Measurements from ENCODE around the gene CLEC4F.

The CLEC4F gene

GRCh38 chr2:70834881-70835280 is 14.5 kb upstream of the CLEC4F start:
- Histone ChIP-seq H3K36me3 (ENCODE audit: control insufficient read depth, low read depth, low read length) (no peaks in the 10 kb centered on the region), H3K9me3 (ENCODE audit: control insufficient read depth, low read depth, low read length) (no peaks in the 10 kb centered on the region), H3K4me3 (ENCODE audit: low read length) (no peak overlapping the region), H3K9ac (ENCODE audit: low read length) (no peak overlapping the region), H3K4me1 (ENCODE audit: control insufficient read depth, low read depth, low read length) (no peaks in the 10 kb centered on the region), H3K27me3 (ENCODE audit: control insufficient read depth, insufficient read depth, low read length) (no peaks in the 10 kb centered on the region), H3K27ac (ENCODE audit: low read length) (no peak overlapping the region)

- H3K4me3 ChIP-seq (ENCODE audit: low read length): no peak overlapping the region
- no peaks in the 10 kb centered on the region for H3K4me1 ChIP-seq (ENCODE audit: control insufficient read depth, low read depth, low read length)
- H3K36me3 ChIP-seq (ENCODE audit: control insufficient read depth, low read depth, low read length): no peaks in the 10 kb centered on the region
- H3K27ac ChIP-seq (ENCODE audit: low read length): no peak overlapping the region
- no peak overlapping the region for H3K9ac ChIP-seq (ENCODE audit: low read length)
- H3K9me3 ChIP-seq (ENCODE audit: control insufficient read depth, low read depth, low read length): no peaks in the 10 kb centered on the region
- H3K27me3 ChIP-seq (ENCODE audit: control insufficient read depth, insufficient read depth, low read length): no peaks in the 10 kb centered on the region
Observed at GRCh38 chr2:70834106-70834505, 13.7 kb upstream of the CLEC4F start.

GRCh38 chr2:70833246-70833645 is 12.8 kb upstream of the CLEC4F start:
- Histone ChIP-seq H3K36me3 (ENCODE audit: control insufficient read depth, low read depth, low read length) (no peaks in the 10 kb centered on the region), H3K27me3 (ENCODE audit: control insufficient read depth, insufficient read depth, low read length) (no peaks in the 10 kb centered on the region), H3K4me1 (ENCODE audit: control insufficient read depth, low read depth, low read length) (peaks cover 2% of the 10 kb centered on the region), H3K4me3 (ENCODE audit: low read length) (no peak overlapping the region), H3K9ac (ENCODE audit: low read length) (no peak overlapping the region), H3K9me3 (ENCODE audit: control insufficient read depth, low read depth, low read length) (no peaks in the 10 kb centered on the region), H3K27ac (ENCODE audit: low read length) (no peak overlapping the region)

- Histone ChIP-seq H3K4me1 (ENCODE audit: control insufficient read depth, low read depth, low read length) (peaks cover 7% of the 10 kb centered on the region), H3K4me3 (ENCODE audit: low read length) (no peak overlapping the region), H3K36me3 (ENCODE audit: control insufficient read depth, low read depth, low read length) (no peaks in the 10 kb centered on the region), H3K9me3 (ENCODE audit: control insufficient read depth, low read depth, low read length) (no peaks in the 10 kb centered on the region), H3K9ac (ENCODE audit: low read length) (no peak overlapping the region), H3K27me3 (ENCODE audit: control insufficient read depth, insufficient read depth, low read length) (no peaks in the 10 kb centered on the region), H3K27ac (ENCODE audit: low read length) (no peak overlapping the region)
Observed at GRCh38 chr2:70832386-70832785, 12.0 kb upstream of the CLEC4F start.

GRCh38 chr2:70831861-70832260 is 11.5 kb upstream of the CLEC4F start:
- H3K36me3 ChIP-seq (ENCODE audit: control insufficient read depth, low read depth, low read length): no peaks in the 10 kb centered on the region
- H3K4me1 ChIP-seq (ENCODE audit: control insufficient read depth, low read depth, low read length): peaks cover 7% of the 10 kb centered on the region
- no peaks in the 10 kb centered on the region for H3K27me3 ChIP-seq (ENCODE audit: control insufficient read depth, insufficient read depth, low read length)
- H3K4me3 ChIP-seq (ENCODE audit: low read length): no peak overlapping the region
- no peak overlapping the region for H3K27ac ChIP-seq (ENCODE audit: low read length)
- no peak overlapping the region for H3K9ac ChIP-seq (ENCODE audit: low read length)
- H3K9me3 ChIP-seq (ENCODE audit: control insufficient read depth, low read depth, low read length): no peaks in the 10 kb centered on the region

- Histone ChIP-seq H3K27ac (ENCODE audit: low read length) (no peak overlapping the region), H3K9ac (ENCODE audit: low read length) (no peak overlapping the region), H3K4me3 (ENCODE audit: low read length) (no peak overlapping the region), H3K9me3 (ENCODE audit: control insufficient read depth, low read depth, low read length) (no peaks in the 10 kb centered on the region), H3K27me3 (ENCODE audit: control insufficient read depth, insufficient read depth, low read length) (no peaks in the 10 kb centered on the region), H3K4me1 (ENCODE audit: control insufficient read depth, low read depth, low read length) (peaks cover 7% of the 10 kb centered on the region), H3K36me3 (ENCODE audit: control insufficient read depth, low read depth, low read length) (no peaks in the 10 kb centered on the region)
Observed at GRCh38 chr2:70830366-70830765, 10.0 kb upstream of the CLEC4F start.

- Histone ChIP-seq H3K9me3 (ENCODE audit: control insufficient read depth, low read depth, low read length) (no peaks in the 10 kb centered on the region), H3K36me3 (ENCODE audit: control insufficient read depth, low read depth, low read length) (no peaks in the 10 kb centered on the region), H3K9ac (ENCODE audit: low read length) (no peak overlapping the region), H3K4me1 (ENCODE audit: control insufficient read depth, low read depth, low read length) (peaks cover 7% of the 10 kb centered on the region), H3K27ac (ENCODE audit: low read length) (no peak overlapping the region), H3K4me3 (ENCODE audit: low read length) (no peak overlapping the region), H3K27me3 (ENCODE audit: control insufficient read depth, insufficient read depth, low read length) (no peaks in the 10 kb centered on the region)
Observed at GRCh38 chr2:70829916-70830315, 9.5 kb upstream of the CLEC4F start.

GRCh38 chr2:70828914-70829824 is 8.8 kb upstream of the CLEC4F start:
- H3K27ac ChIP-seq (ENCODE audit: low read length): no peak overlapping the region
- H3K9ac ChIP-seq (ENCODE audit: low read length): no peak overlapping the region
- no peaks in the 10 kb centered on the region for H3K36me3 ChIP-seq (ENCODE audit: control insufficient read depth, low read depth, low read length)
- H3K9me3 ChIP-seq (ENCODE audit: control insufficient read depth, low read depth, low read length): no peaks in the 10 kb centered on the region
- no peaks in the 10 kb centered on the region for H3K27me3 ChIP-seq (ENCODE audit: control insufficient read depth, insufficient read depth, low read length)
- no peak overlapping the region for H3K4me3 ChIP-seq (ENCODE audit: low read length)
- peaks cover 7% of the 10 kb centered on the region for H3K4me1 ChIP-seq (ENCODE audit: control insufficient read depth, low read depth, low read length)

GRCh38 chr2:70828115-70828514 is 7.7 kb upstream of the CLEC4F start:
- no peak overlapping the region for H3K27ac ChIP-seq (ENCODE audit: low read length)
- no peaks in the 10 kb centered on the region for H3K36me3 ChIP-seq (ENCODE audit: control insufficient read depth, low read depth, low read length)
- H3K9ac ChIP-seq (ENCODE audit: low read length): no peak overlapping the region
- H3K27me3 ChIP-seq (ENCODE audit: control insufficient read depth, insufficient read depth, low read length): no peaks in the 10 kb centered on the region
- H3K4me1 ChIP-seq (ENCODE audit: control insufficient read depth, low read depth, low read length): peaks cover 7% of the 10 kb centered on the region
- no peaks in the 10 kb centered on the region for H3K9me3 ChIP-seq (ENCODE audit: control insufficient read depth, low read depth, low read length)
- no peak overlapping the region for H3K4me3 ChIP-seq (ENCODE audit: low read length)

- peaks cover 7% of the 10 kb centered on the region for H3K4me1 ChIP-seq (ENCODE audit: control insufficient read depth, low read depth, low read length)
- no peak overlapping the region for H3K4me3 ChIP-seq (ENCODE audit: low read length)
- H3K9me3 ChIP-seq (ENCODE audit: control insufficient read depth, low read depth, low read length): no peaks in the 10 kb centered on the region
- no peaks in the 10 kb centered on the region for H3K36me3 ChIP-seq (ENCODE audit: control insufficient read depth, low read depth, low read length)
- H3K27ac ChIP-seq (ENCODE audit: low read length): no peak overlapping the region
- no peak overlapping the region for H3K9ac ChIP-seq (ENCODE audit: low read length)
- no peaks in the 10 kb centered on the region for H3K27me3 ChIP-seq (ENCODE audit: control insufficient read depth, insufficient read depth, low read length)
Observed at GRCh38 chr2:70827388-70827787, 7.0 kb upstream of the CLEC4F start.

- H3K27me3 ChIP-seq (ENCODE audit: control insufficient read depth, insufficient read depth, low read length): no peaks in the 10 kb centered on the region
- no peak overlapping the region for H3K4me3 ChIP-seq (ENCODE audit: low read length)
- H3K36me3 ChIP-seq (ENCODE audit: control insufficient read depth, low read depth, low read length): no peaks in the 10 kb centered on the region
- H3K9me3 ChIP-seq (ENCODE audit: control insufficient read depth, low read depth, low read length): no peaks in the 10 kb centered on the region
- no peak overlapping the region for H3K9ac ChIP-seq (ENCODE audit: low read length)
- H3K27ac ChIP-seq (ENCODE audit: low read length): no peak overlapping the region
- peaks cover 7% of the 10 kb centered on the region for H3K4me1 ChIP-seq (ENCODE audit: control insufficient read depth, low read depth, low read length)
Observed at GRCh38 chr2:70826696-70827350, 6.4 kb upstream of the CLEC4F start.

- Histone ChIP-seq H3K9ac (ENCODE audit: low read length) (no peak overlapping the region), H3K36me3 (ENCODE audit: control insufficient read depth, low read depth, low read length) (no peaks in the 10 kb centered on the region)
Observed at GRCh38 chr2:70823249-70823648, 2.9 kb upstream of the CLEC4F start.

More at GRCh38 chr2:70823249-70823648, 2.9 kb upstream of the CLEC4F start:
- H3K4me3 ChIP-seq (ENCODE audit: low read length): no peak overlapping the region
- no peak overlapping the region for H3K27ac ChIP-seq (ENCODE audit: low read length)
- H3K4me1 ChIP-seq (ENCODE audit: control insufficient read depth, low read depth, low read length): peaks cover 5% of the 10 kb centered on the region
- H3K9me3 ChIP-seq (ENCODE audit: control insufficient read depth, low read depth, low read length): no peaks in the 10 kb centered on the region
- no peaks in the 10 kb centered on the region for H3K27me3 ChIP-seq (ENCODE audit: control insufficient read depth, insufficient read depth, low read length)
